IMR-90 (cell line): ENCODE measurements around the gene TBPL2. TPM values are rescaled to one million over a fixed set of nuclear protein-coding genes. Genes with fewer than 3 reads are reported as not detected.

Source experiments
- ATAC-seq: fragments of 200-7000 bp; cut with Tn5 transposase; 2 replicates; pipeline ENCODE4 v1.9.1; 2020; ENCODE audit warnings: low read depth, mild to moderate bottlenecking, moderate library complexity
- BruUV-seq: library from RNA; stranded (reverse); fragments of 400-500 nt; replicated peaks from 2 replicates; lab custom pipeline; 2021; lab: Mats Ljungman, UMichigan
- CTCF ChIA-PET: fragments of 300-600 bp; formaldehyde crosslinking; extraction: SDS; loops from one replicate; lab custom pipeline; 2021; ENCODE audit warnings: antibody characterized with exemption; lab: Yijun Ruan, JAX
- POLR2A ChIA-PET: fragments of 300-600 bp; sonication (Branson Sonifier 250); formaldehyde crosslinking; loops from one replicate; lab custom pipeline; 2022; ENCODE audit warnings: antibody characterized with exemption; ENCODE audit not compliant: unreplicated experiment; lab: Charles Lee
- DNase-seq: peaks from one replicate; pipeline ENCODE4 v3.0.0; 2013
- H2AFZ ChIP-seq: replicated peaks from 2 replicates; pipeline ENCODE3; 2013; ENCODE audit warnings: low read length, mild to moderate bottlenecking; ENCODE audit not compliant: poor library complexity
- H2AK5ac ChIP-seq: 2 replicates; pipeline ENCODE4 v1.6.1; 2013; ENCODE audit warnings: low read depth, low read length, inconsistent platforms
- H2AK9ac ChIP-seq: replicated peaks from 2 replicates; pipeline ENCODE3; 2013; ENCODE audit warnings: mild to moderate bottlenecking, low read depth, low read length, moderate library complexity; ENCODE audit not compliant: poor library complexity
- H2BK120ac ChIP-seq: 2 replicates; pipeline ENCODE4 v1.6.1; 2013; ENCODE audit warnings: low read depth, low read length, inconsistent platforms
- H2BK15ac ChIP-seq: 3 replicates; pipeline ENCODE4 v1.6.1; 2013; ENCODE audit warnings: low read depth, low read length, inconsistent platforms
- H2BK20ac ChIP-seq: 2 replicates; pipeline ENCODE4 v1.6.1; 2013; ENCODE audit warnings: low read depth, mild to moderate bottlenecking, inconsistent platforms, low read length, moderate library complexity
- H2BK5ac ChIP-seq: 2 replicates; pipeline ENCODE4 v1.6.1; 2013; ENCODE audit warnings: mild to moderate bottlenecking, low read depth, low read length, inconsistent platforms; ENCODE audit not compliant: poor library complexity, severe bottlenecking
- H3K14ac ChIP-seq: replicated peaks from 2 replicates; pipeline ENCODE4 v1.6.1; 2013; ENCODE audit warnings: low read depth, low read length, inconsistent platforms
- H3K18ac ChIP-seq: 2 replicates; pipeline ENCODE4 v1.6.1; 2013; ENCODE audit warnings: low read depth, low read length, control low read depth
- H3K23ac ChIP-seq: 2 replicates; pipeline ENCODE4 v1.6.1; 2013; ENCODE audit warnings: low read depth, low read length, inconsistent platforms
- H3K27ac ChIP-seq: 2 replicates; pipeline ENCODE4 v1.5.1; 2013; ENCODE audit warnings: mild to moderate bottlenecking, control low read depth, low read length; ENCODE audit not compliant: insufficient read depth
- H3K27me3 ChIP-seq: 2 replicates; pipeline ENCODE4 v1.6.1; 2013; ENCODE audit warnings: low read length; ENCODE audit not compliant: control insufficient read depth, insufficient read depth
- H3K36me3 ChIP-seq: 2 replicates; pipeline ENCODE4 v1.6.1; 2013; ENCODE audit warnings: low read length, mixed read lengths; ENCODE audit not compliant: control insufficient read depth, insufficient read depth
- H3K4ac ChIP-seq: 2 replicates; pipeline ENCODE4 v1.6.1; 2013; ENCODE audit warnings: low read depth, low read length, inconsistent platforms
- H3K4me1 ChIP-seq: 2 replicates; pipeline ENCODE4 v1.6.1; 2013; ENCODE audit warnings: low read length, mixed read lengths; ENCODE audit not compliant: control insufficient read depth, insufficient read depth
- H3K4me2 ChIP-seq: 2 replicates; pipeline ENCODE4 v1.6.1; 2013; ENCODE audit warnings: low read depth, mild to moderate bottlenecking, control low read depth, low read length, moderate library complexity
- H3K4me3 ChIP-seq: 2 replicates; pipeline ENCODE4 v1.5.1; 2013; ENCODE audit warnings: low read depth, mild to moderate bottlenecking, control low read depth, low read length, moderate library complexity; ENCODE audit not compliant: insufficient read depth
- H3K56ac ChIP-seq: 2 replicates; pipeline ENCODE4 v1.6.1; 2013; ENCODE audit warnings: low read length, inconsistent platforms; ENCODE audit not compliant: insufficient read depth; ENCODE audit errors: extremely low read depth
- H3K79me1 ChIP-seq, 2 experiments: 2 replicates each; pipeline ENCODE4 v1.6.1; 2013; ENCODE audit warnings: low read length in 2 of 2, inconsistent platforms in 1 of 2, low read depth in 1 of 2
- H3K9ac ChIP-seq: 2 replicates; pipeline ENCODE4 v1.6.1; 2013; ENCODE audit warnings: low read depth, low read length, control low read depth
- H3K9me1 ChIP-seq: 2 replicates; pipeline ENCODE4 v1.6.1; 2013; ENCODE audit warnings: low read length, inconsistent platforms; ENCODE audit not compliant: insufficient read depth
- H3K9me3 ChIP-seq: 2 replicates; pipeline ENCODE4 v1.6.1; 2013; ENCODE audit warnings: low read length; ENCODE audit not compliant: control insufficient read depth, insufficient read depth
- H4K20me1 ChIP-seq: 2 replicates; pipeline ENCODE4 v1.6.1; 2013; ENCODE audit warnings: low read length, inconsistent platforms; ENCODE audit not compliant: insufficient read depth
- H4K5ac ChIP-seq: 2 replicates; pipeline ENCODE4 v1.6.1; 2013; ENCODE audit warnings: mild to moderate bottlenecking, low read depth, low read length, control low read depth
- H4K8ac ChIP-seq, 2 experiments: 2 replicates each; pipeline ENCODE4 v1.6.1; 2013; ENCODE audit warnings: low read depth in 2 of 2, low read length in 2 of 2, control low read depth in 1 of 2, inconsistent platforms in 1 of 2
- H4K91ac ChIP-seq: 2 replicates; pipeline ENCODE4 v1.6.1; 2013; ENCODE audit warnings: low read depth, low read length, inconsistent platforms; ENCODE audit not compliant: insufficient read depth
- BHLHE40 ChIP-seq: fragments of 150-350 bp; IDR thresholded peaks from 2 replicates; pipeline ENCODE4 v1.6.1; 2016; ENCODE audit warnings: mild to moderate bottlenecking, low read depth, low read length
- FOS ChIP-seq: fragments of 150-350 bp; IDR thresholded peaks from 2 replicates; pipeline ENCODE4 v1.6.1; 2016; ENCODE audit warnings: low read depth, low read length
- MAZ ChIP-seq: IDR thresholded peaks from 2 replicates; pipeline ENCODE4 v1.6.1; 2012; ENCODE audit warnings: low read depth, mild to moderate bottlenecking, low read length, improper control_type of control experiment, moderate library complexity, borderline replicate concordance
- NFE2L2 ChIP-seq: fragments of 150-350 bp; IDR thresholded peaks from 2 replicates; pipeline ENCODE4 v1.6.1; 2016; ENCODE audit warnings: low read depth, mild to moderate bottlenecking, low read length
- POLR2A ChIP-seq: IDR thresholded peaks from 2 replicates; pipeline ENCODE4 v1.6.1; 2012; ENCODE audit warnings: mild to moderate bottlenecking, low read depth, low read length
- RCOR1 ChIP-seq: IDR thresholded peaks from 2 replicates; pipeline ENCODE4 v1.6.1; 2012; ENCODE audit warnings: mild to moderate bottlenecking, low read length, improper control_type of control experiment; ENCODE audit not compliant: insufficient replicate concordance
- SMC3 ChIP-seq: fragments of 150-350 bp; IDR thresholded peaks from 2 replicates; pipeline ENCODE4 v1.6.1; 2016; ENCODE audit warnings: low read depth, mild to moderate bottlenecking, antibody characterized with exemption, low read length, moderate library complexity
- WGBS, 2 experiments: methylation state at CpG; one replicate each; pipeline versions ENCODE4 v1.1.5 to v1.1.7; 2013; ENCODE audit warnings: missing lambda C conversion rate in 2 of 2; ENCODE audit not compliant: insufficient read length in 1 of 2; ENCODE audit errors: extremely low coverage in 2 of 2; 5-methylcytosine and 5-hydroxymethylcytosine counted together
- dilution Hi-C: fragments of 300-500 bp; cut with HindIII; formaldehyde crosslinking; loops from one replicate; pipeline ENCODE4 v1.14.3; 2018; ENCODE audit warnings: low sequenced_read_pairs; ENCODE audit not compliant: unreplicated experiment
- in situ Hi-C: fragments of 300-500 bp; cut with MboI; formaldehyde crosslinking; loops from 3 replicates; pipeline ENCODE4 v1.14.3; 2019; ENCODE audit warnings: low sequenced_read_pairs, inconsistent platforms, mixed read lengths
- intact Hi-C: fragments of 100-400 bp; cut with micrococcal nuclease; formaldehyde crosslinking; loops from 2 replicates; pipeline ENCODE4 v1.10.0; 2022
- polyA plus RNA-seq, 3 experiments: library from polyadenylated mRNA; depleted of rRNA; stranded (reverse); fragments of >200 nt; gene quantifications; 2 replicates each; pipeline ENCODE4 v1.2.3, GENCODE V29; 2012; ENCODE audit warnings: low replicate concordance in 1 of 3
- total RNA-seq: library from RNA; depleted of rRNA; stranded (reverse); fragments of >200 nt; gene quantifications from 2 replicates; pipeline ENCODE4 v1.2.3, GENCODE V29; 2012

Gene TBPL2
- total and polyA plus RNA-seq, 2 of the 4 experiments (the other 2 are of a cell fraction) = not detected

- Histone ChIP-seq H3K23ac (0 out of 2 replicates have a peak overlapping the region, but pooled peaks have one; percentile 62), H3K4me3 (no peak overlapping the region), H3K9me1 (no peaks in the 10 kb centered on the region), H2BK120ac (peak overlapping the region; percentile 69), H3K79me1 (no peaks in the 10 kb centered on the region; a peak in 1 of 4 replicates), H3K36me3 (no peaks in the 10 kb centered on the region), H2BK20ac (peak overlapping the region; percentile 40; the same call in 1 of the 2 replicates), H3K56ac (no peak overlapping the region), H2AFZ (peak overlapping the region; percentile 33), H3K4me1 (peaks cover 10% of the 10 kb centered on the region), H4K20me1 (no peaks in the 10 kb centered on the region), H3K4me2 (peak overlapping the region; percentile 59; the same call in 1 of the 2 replicates), H4K5ac (no peak overlapping the region), H3K4ac (peak overlapping the region; percentile 24; the same call in 1 of the 2 replicates), H3K9me3 (no peaks in the 10 kb centered on the region), H2BK15ac (peak overlapping the region; percentile 41; the same call in 1 of the 3 replicates), H3K9ac (no peak overlapping the region), H4K91ac (0 out of 2 replicates have a peak overlapping the region, but pooled peaks have one; percentile 3), H3K14ac (no peak overlapping the region), H2AK5ac (peak overlapping the region; percentile 52; the same call in 1 of the 2 replicates), H3K27ac (peak overlapping the region; percentile 26; the same call in 1 of the 2 replicates), H2AK9ac (no peak overlapping the region), H3K18ac (peak overlapping the region; percentile 83; the same call in 1 of the 2 replicates), H4K8ac (peak overlapping the region in 1 of 2 experiments; percentile 75; a peak in 1 of 4 replicates), H2BK5ac (peak overlapping the region; percentile 84), H3K27me3 (no peaks in the 10 kb centered on the region)
- DNase-seq (peak; percentile 97), ATAC-seq (peak; percentile 82)
- dilution Hi-C loops (no loop called here), in situ Hi-C loops (loop anchor here (25.0 kb wide), 1 partner anchor 889 kb away; no protein-coding TSS in a partner anchor), intact Hi-C loops (no loop called here)
- TF ChIP-seq NFE2L2 (peak; percentile 55), FOS (peak; percentile 91), BHLHE40 (no peak; the same call in 1 of the 2 replicates), RCOR1 (peak; percentile 65), POLR2A (0 out of 2 replicates have a peak, but pooled peaks have one; percentile 33), SMC3 (no peak), MAZ (peak; percentile 85)
- POLR2A ChIA-PET = no interaction called here
- BruUV-seq = no TSS peak
- WGBS, 2 experiments = no CpG with 5 or more reads among the region's 3 CpGs
- CTCF ChIA-PET = no interaction called here
Observed at GRCh38 chr14:55448141-55448614, 7.8 kb upstream of the TBPL2 start.
